Liver (tissue), 9 donors: ENCODE measurements around the gene MELTF. TPM values are rescaled to one million over a fixed set of nuclear protein-coding genes. Genes with fewer than 3 reads are reported as not detected.

Experiments
- DNase-seq: peaks from one replicate; pipeline ENCODE4 v3.0.0-alpha.2; 2017; ENCODE audit warnings: low spot score
- H3K27ac ChIP-seq, 2 donors: one replicate each; pipeline ENCODE4 v1.7.0; 2013; ENCODE audit warnings: inconsistent platforms in 2 of 2, low read length in 2 of 2, control low read depth in 1 of 2, low read depth in 1 of 2, mild to moderate bottlenecking in 1 of 2
- H3K27me3 ChIP-seq, 4 donors: one replicate each; pipeline versions ENCODE4 v1.6.1 to v1.7.0; 2013; ENCODE audit warnings: low read length in 3 of 4, inconsistent platforms in 1 of 4, mild to moderate bottlenecking in 1 of 4, moderate library complexity in 1 of 4; ENCODE audit not compliant: control insufficient read depth in 4 of 4, insufficient read depth in 4 of 4
- H3K36me3 ChIP-seq, 4 donors: one replicate each; pipeline versions ENCODE4 v1.6.1 to v1.7.0; 2013; ENCODE audit warnings: low read length in 3 of 4, mild to moderate bottlenecking in 3 of 4, low read depth in 1 of 4, moderate library complexity in 1 of 4; ENCODE audit not compliant: control insufficient read depth in 4 of 4, insufficient read depth in 3 of 4
- H3K4me1 ChIP-seq, 4 donors: one replicate each; pipeline versions ENCODE4 v1.6.1 to v1.7.0; 2013; ENCODE audit warnings: low read length in 3 of 4, mild to moderate bottlenecking in 3 of 4, moderate library complexity in 1 of 4; ENCODE audit not compliant: control insufficient read depth in 4 of 4, insufficient read depth in 4 of 4
- H3K4me3 ChIP-seq, 3 donors: one replicate each; pipeline versions ENCODE4 v1.6.1 to v1.7.0; 2013; ENCODE audit warnings: low read length in 3 of 3, control low read depth in 1 of 3, low read depth in 1 of 3, mild to moderate bottlenecking in 1 of 3
- H3K9ac ChIP-seq, 2 donors: one replicate each; pipeline ENCODE4 v1.7.0; 2013; ENCODE audit warnings: low read length in 2 of 2, mild to moderate bottlenecking in 2 of 2, moderate library complexity in 2 of 2, control low read depth in 1 of 2, low read depth in 1 of 2
- H3K9me3 ChIP-seq, 4 donors: one replicate each; pipeline versions ENCODE4 v1.6.1 to v1.7.0; 2013; ENCODE audit warnings: low read length in 3 of 4; ENCODE audit not compliant: control insufficient read depth in 4 of 4
- EGR1 ChIP-seq, 2 donors: IDR thresholded peaks; 2 replicates each; pipeline ENCODE4 v1.6.1; 2016 to 2018; ENCODE audit warnings: antibody characterized with exemption in 2 of 2, low read depth in 2 of 2
- FOXA1 ChIP-seq: IDR thresholded peaks from 2 replicates; pipeline ENCODE4 v1.6.1; 2016; ENCODE audit warnings: antibody characterized with exemption
- FOXA2 ChIP-seq: IDR thresholded peaks from 2 replicates; pipeline ENCODE4 v1.6.1; 2016; ENCODE audit warnings: antibody characterized with exemption
- HNF4A ChIP-seq, 2 donors: conservative IDR thresholded peaks; 2 replicates each; pipeline ENCODE4 v1.6.1; 2016; ENCODE audit warnings: antibody characterized with exemption in 2 of 2, mild to moderate bottlenecking in 2 of 2
- HNF4G ChIP-seq: IDR thresholded peaks from 2 replicates; pipeline ENCODE4 v1.6.1; 2016; ENCODE audit warnings: antibody characterized with exemption
- JUND ChIP-seq, 2 donors: IDR thresholded peaks; 2 replicates each; pipeline ENCODE4 v1.6.1; 2016; ENCODE audit warnings: antibody characterized with exemption in 2 of 2
- NR2F2 ChIP-seq: IDR thresholded peaks from 2 replicates; pipeline ENCODE4 v1.6.1; 2016; ENCODE audit warnings: antibody characterized with exemption
- RAD21 ChIP-seq, 2 donors: IDR thresholded peaks; 2 replicates each; pipeline ENCODE4 v1.6.1; 2016; ENCODE audit warnings: antibody characterized with exemption in 2 of 2, mild to moderate bottlenecking in 2 of 2
- RXRA ChIP-seq, 2 donors: IDR thresholded peaks; 2 replicates each; pipeline ENCODE4 v1.6.1; 2017 to 2018; ENCODE audit warnings: antibody characterized with exemption in 2 of 2, mild to moderate bottlenecking in 1 of 2
- SP1 ChIP-seq: IDR thresholded peaks from 2 replicates; pipeline ENCODE4 v1.6.1; 2018; ENCODE audit warnings: antibody characterized with exemption, mild to moderate bottlenecking
- TAF1 ChIP-seq: conservative IDR thresholded peaks from 2 replicates; pipeline ENCODE4 v1.6.1; 2016; ENCODE audit warnings: antibody characterized with exemption, mild to moderate bottlenecking
- YY1 ChIP-seq: IDR thresholded peaks from 2 replicates; pipeline ENCODE4 v1.6.1; 2016; ENCODE audit warnings: antibody characterized with exemption, mild to moderate bottlenecking
- WGBS: extraction: QIAGEN DNeasy Blood & Tissue Kit; methylation state at CpG from one replicate; pipeline ENCODE4 v1.1.7; 2013; 5-methylcytosine and 5-hydroxymethylcytosine counted together
- polyA plus RNA-seq, 2 donors: library from polyadenylated mRNA; stranded (reverse) in 1 of 2; unstranded in 1 of 2; fragments of 200-250 nt in 1 of 2; fragments of >200 nt in 1 of 2; fragmentation: Nextera tagmentation in 1 of 2; extraction: Ambion mirVana in 1 of 2; gene quantifications; one replicate each; pipeline versions ENCODE4 v1.2.1 to v1.2.3, GENCODE V29; 2013 to 2015
- total RNA-seq, 2 donors: library from RNA; depleted of rRNA; stranded (reverse); fragments of >200 nt; gene quantifications; one replicate each; pipeline ENCODE4 v1.2.3, GENCODE V29; 2014
- TF ChIP-seq, protein P1 (sequence below): IDR thresholded peaks from 2 replicates; pipeline ENCODE4 v1.6.1; 2016; ENCODE audit warnings: antibody characterized with exemption
- TF ChIP-seq, protein P2 (sequence below): IDR thresholded peaks from 2 replicates; pipeline ENCODE4 v1.6.1; 2016; ENCODE audit warnings: antibody characterized with exemption
- TF ChIP-seq, protein P3 (sequence below): IDR thresholded peaks from 2 replicates; pipeline ENCODE4 v1.6.1; 2016; ENCODE audit warnings: antibody characterized with exemption
- TF ChIP-seq, protein P4 (sequence below): fragments of 150-350 bp; IDR thresholded peaks from 2 replicates; pipeline ENCODE4 v1.5.1; 2017; ENCODE audit warnings: improper control_type of control experiment, low read depth, low read length; ENCODE audit not compliant: missing input control
- TF ChIP-seq, protein P5 (sequence below): IDR thresholded peaks from 2 replicates; pipeline ENCODE4 v1.6.1; 2016; ENCODE audit warnings: antibody characterized with exemption, mild to moderate bottlenecking
- donor health status: healthy.
- donor health status: healthy.
- donor health status: healthy.
- donor health status: healthy.
- donor health status: healthy.

MELTF gene
- total and polyA plus RNA-seq, 4 donors, result 0.14 to 1.2 (median 1.0) TPM

DNA sequence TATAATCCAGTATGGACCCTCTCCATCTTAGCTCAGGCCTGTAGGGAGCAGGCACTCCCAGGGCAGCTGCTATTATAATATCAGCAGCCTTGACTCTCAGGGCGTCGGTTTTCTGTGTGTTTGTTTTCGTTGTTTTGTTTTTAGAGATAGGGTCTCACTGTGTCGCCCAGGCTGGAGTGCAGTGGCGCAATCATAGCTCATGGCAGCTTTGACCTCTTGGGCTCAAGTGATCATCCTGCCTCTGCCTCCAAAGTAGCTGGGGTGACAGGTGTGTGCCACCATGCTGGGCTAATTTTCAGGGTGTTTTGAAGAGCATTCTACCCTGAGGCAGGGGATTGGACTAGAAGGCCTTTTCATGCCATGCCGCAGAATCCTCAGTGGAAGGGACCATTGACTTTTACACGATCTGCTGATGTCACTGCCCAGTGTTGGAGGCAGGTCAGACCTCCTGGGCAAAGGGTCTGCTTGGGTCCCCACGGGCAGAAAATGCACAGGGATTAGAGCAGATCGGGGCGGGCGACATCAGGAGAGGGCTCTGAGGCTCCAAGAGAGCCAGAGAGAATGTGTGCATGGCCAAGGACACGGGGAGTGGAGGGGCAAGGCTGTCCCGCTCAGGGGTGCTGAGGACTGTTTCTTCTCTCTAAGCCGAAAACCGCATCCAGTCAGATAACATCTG, 7.8 kb downstream of the MELTF start:
- Histone ChIP-seq H3K4me3 (no peak overlapping the region), H3K36me3 (no peaks in the 10 kb centered on the region), H3K9me3 (no peaks in the 10 kb centered on the region), H3K27ac (no peak overlapping the region), H3K27me3 (no peaks in the 10 kb centered on the region), H3K9ac (no peak overlapping the region), H3K4me1 (no peaks in the 10 kb centered on the region)
- WGBS, result 80% methylated on average over 15 of the region's 15 CpGs
- TF ChIP-seq, protein P1, sequence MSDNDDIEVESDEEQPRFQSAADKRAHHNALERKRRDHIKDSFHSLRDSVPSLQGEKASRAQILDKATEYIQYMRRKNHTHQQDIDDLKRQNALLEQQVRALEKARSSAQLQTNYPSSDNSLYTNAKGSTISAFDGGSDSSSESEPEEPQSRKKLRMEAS, result no peak
- TF ChIP-seq, protein P2, sequence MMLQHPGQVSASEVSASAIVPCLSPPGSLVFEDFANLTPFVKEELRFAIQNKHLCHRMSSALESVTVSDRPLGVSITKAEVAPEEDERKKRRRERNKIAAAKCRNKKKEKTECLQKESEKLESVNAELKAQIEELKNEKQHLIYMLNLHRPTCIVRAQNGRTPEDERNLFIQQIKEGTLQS, result no peak
- TF ChIP-seq HNF4A (conservative IDR thresholded peaks at IDR 0.05) (no peak), RAD21 (IDR thresholded peaks at IDR 0.05) (no peak), NR2F2 (no peak), HNF4G (no peak), TAF1 (no peak), YY1 (no peak)
- no peak for DNase-seq

DNA sequence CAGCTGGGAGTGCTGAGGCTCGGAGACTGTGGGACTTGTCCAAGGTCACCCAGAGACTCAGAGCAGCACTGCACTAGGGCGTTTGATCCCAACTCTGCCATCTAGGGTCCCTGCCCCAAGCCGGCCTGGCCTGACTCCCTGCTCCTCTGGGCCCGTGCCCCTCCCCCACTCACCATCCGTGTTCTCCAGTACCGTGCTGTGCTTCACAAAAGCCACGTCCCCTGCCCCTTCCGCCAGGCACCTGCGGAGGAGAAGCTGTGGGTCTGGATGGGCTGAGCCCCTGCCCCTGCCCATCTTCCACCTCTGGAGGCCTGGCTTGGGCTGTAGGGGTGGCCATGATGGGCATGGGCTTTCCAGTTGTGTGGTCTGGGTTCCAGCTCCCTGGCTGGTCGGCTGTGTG, 8.4 kb downstream of the MELTF start:
- no peak overlapping the region for H3K27ac ChIP-seq
- H3K4me3 ChIP-seq, result no peak overlapping the region
- H3K36me3 ChIP-seq, result no peaks in the 10 kb centered on the region
- TF ChIP-seq RAD21 (IDR thresholded peaks at IDR 0.05) (no peak), YY1 (no peak), NR2F2 (no peak), JUND (IDR thresholded peaks at IDR 0.05) (no peak)
- TF ChIP-seq, protein P3, sequence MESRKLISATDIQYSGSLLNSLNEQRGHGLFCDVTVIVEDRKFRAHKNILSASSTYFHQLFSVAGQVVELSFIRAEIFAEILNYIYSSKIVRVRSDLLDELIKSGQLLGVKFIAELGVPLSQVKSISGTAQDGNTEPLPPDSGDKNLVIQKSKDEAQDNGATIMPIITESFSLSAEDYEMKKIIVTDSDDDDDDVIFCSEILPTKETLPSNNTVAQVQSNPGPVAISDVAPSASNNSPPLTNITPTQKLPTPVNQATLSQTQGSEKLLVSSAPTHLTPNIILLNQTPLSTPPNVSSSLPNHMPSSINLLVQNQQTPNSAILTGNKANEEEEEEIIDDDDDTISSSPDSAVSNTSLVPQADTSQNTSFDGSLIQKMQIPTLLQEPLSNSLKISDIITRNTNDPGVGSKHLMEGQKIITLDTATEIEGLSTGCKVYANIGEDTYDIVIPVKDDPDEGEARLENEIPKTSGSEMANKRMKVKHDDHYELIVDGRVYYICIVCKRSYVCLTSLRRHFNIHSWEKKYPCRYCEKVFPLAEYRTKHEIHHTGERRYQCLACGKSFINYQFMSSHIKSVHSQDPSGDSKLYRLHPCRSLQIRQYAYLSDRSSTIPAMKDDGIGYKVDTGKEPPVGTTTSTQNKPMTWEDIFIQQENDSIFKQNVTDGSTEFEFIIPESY, result no peak
- DNase-seq, result no peak
- H3K27me3 ChIP-seq, result no peaks in the 10 kb centered on the region
- no peak overlapping the region for H3K9ac ChIP-seq
- no peaks in the 10 kb centered on the region for H3K9me3 ChIP-seq
- H3K4me1 ChIP-seq, result no peaks in the 10 kb centered on the region
- 68% methylated on average over 10 of the region's 10 CpGs for WGBS

DNA sequence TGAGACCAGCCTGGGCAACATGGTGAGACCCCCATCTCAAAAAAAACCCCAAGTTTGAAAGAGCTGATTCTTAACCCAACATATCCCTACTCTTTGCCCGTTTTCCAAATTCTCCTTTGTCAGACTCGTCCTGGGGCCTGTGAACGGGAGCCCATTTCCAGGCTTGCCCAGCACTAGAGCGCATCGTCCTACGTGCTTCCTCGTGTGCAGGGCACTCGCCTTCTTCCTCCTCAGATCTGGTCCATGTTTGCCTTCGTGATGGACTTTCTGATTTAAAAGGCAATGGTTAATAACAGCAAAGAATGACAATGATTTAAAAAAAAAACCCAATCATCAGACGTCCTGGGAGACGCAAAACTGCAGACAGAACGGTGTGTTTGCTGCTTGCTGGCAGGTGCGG, 10.1 kb downstream of the MELTF start:
- Histone ChIP-seq H3K4me3 (no peak overlapping the region), H3K27ac (no peak overlapping the region), H3K27me3 (no peaks in the 10 kb centered on the region), H3K9ac (no peak overlapping the region), H3K4me1 (no peaks in the 10 kb centered on the region), H3K9me3 (no peaks in the 10 kb centered on the region), H3K36me3 (no peaks in the 10 kb centered on the region)
- DNase-seq, result no peak
- WGBS, result 88% methylated on average over 13 of the region's 13 CpGs
- TF ChIP-seq NR2F2, result no peak
- no peak for TF ChIP-seq RAD21 (IDR thresholded peaks at IDR 0.05)
- TF ChIP-seq, protein P4, sequence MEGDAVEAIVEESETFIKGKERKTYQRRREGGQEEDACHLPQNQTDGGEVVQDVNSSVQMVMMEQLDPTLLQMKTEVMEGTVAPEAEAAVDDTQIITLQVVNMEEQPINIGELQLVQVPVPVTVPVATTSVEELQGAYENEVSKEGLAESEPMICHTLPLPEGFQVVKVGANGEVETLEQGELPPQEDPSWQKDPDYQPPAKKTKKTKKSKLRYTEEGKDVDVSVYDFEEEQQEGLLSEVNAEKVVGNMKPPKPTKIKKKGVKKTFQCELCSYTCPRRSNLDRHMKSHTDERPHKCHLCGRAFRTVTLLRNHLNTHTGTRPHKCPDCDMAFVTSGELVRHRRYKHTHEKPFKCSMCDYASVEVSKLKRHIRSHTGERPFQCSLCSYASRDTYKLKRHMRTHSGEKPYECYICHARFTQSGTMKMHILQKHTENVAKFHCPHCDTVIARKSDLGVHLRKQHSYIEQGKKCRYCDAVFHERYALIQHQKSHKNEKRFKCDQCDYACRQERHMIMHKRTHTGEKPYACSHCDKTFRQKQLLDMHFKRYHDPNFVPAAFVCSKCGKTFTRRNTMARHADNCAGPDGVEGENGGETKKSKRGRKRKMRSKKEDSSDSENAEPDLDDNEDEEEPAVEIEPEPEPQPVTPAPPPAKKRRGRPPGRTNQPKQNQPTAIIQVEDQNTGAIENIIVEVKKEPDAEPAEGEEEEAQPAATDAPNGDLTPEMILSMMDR, result no peak
- TF ChIP-seq, protein P1, result no peak
- TF ChIP-seq, protein P3, result no peak
- TF ChIP-seq FOXA2, result no peak
- TF ChIP-seq RXRA (IDR thresholded peaks at IDR 0.05), result no peak
- no peak for TF ChIP-seq SP1
- TF ChIP-seq HNF4G, result no peak
- TF ChIP-seq YY1, result no peak
- TF ChIP-seq HNF4A (conservative IDR thresholded peaks at IDR 0.05), result no peak
- TF ChIP-seq FOXA1, result no peak
- TF ChIP-seq, protein P5, sequence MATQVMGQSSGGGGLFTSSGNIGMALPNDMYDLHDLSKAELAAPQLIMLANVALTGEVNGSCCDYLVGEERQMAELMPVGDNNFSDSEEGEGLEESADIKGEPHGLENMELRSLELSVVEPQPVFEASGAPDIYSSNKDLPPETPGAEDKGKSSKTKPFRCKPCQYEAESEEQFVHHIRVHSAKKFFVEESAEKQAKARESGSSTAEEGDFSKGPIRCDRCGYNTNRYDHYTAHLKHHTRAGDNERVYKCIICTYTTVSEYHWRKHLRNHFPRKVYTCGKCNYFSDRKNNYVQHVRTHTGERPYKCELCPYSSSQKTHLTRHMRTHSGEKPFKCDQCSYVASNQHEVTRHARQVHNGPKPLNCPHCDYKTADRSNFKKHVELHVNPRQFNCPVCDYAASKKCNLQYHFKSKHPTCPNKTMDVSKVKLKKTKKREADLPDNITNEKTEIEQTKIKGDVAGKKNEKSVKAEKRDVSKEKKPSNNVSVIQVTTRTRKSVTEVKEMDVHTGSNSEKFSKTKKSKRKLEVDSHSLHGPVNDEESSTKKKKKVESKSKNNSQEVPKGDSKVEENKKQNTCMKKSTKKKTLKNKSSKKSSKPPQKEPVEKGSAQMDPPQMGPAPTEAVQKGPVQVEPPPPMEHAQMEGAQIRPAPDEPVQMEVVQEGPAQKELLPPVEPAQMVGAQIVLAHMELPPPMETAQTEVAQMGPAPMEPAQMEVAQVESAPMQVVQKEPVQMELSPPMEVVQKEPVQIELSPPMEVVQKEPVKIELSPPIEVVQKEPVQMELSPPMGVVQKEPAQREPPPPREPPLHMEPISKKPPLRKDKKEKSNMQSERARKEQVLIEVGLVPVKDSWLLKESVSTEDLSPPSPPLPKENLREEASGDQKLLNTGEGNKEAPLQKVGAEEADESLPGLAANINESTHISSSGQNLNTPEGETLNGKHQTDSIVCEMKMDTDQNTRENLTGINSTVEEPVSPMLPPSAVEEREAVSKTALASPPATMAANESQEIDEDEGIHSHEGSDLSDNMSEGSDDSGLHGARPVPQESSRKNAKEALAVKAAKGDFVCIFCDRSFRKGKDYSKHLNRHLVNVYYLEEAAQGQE, result no peak
- no peak for TF ChIP-seq JUND (IDR thresholded peaks at IDR 0.05)
- no peak for TF ChIP-seq EGR1 (IDR thresholded peaks at IDR 0.05; ENCODE audit: low read depth in 2 of 2)
